HG03575 (cell line): Measurements from ENCODE around the gene DMRT1.

Experiments
- ATAC-seq: cut with Tn5 transposase; IDR thresholded peaks from one replicate; pipeline ENCODE4 v1.9.1; 2021; ENCODE audit not compliant: unreplicated experiment, insufficient number of reproducible peaks, low FRiP score; ENCODE audit errors: extremely low read depth

DMRT1 gene

GRCh38 chr9:841371-842209, at the start of gene DMRT1:
Gene DMRT1 (plus strand): TSS chr9:841697. CDS start chr9:841839, 142 bp downstream.
- no peak for ATAC-seq

GRCh38 chr9:792331-793260, 48.9 kb upstream of the DMRT1 start:
- ATAC-seq = no peak

GRCh38 chr9:794386-794785, 47.1 kb upstream of the DMRT1 start:
- no peak for ATAC-seq

- ATAC-seq = no peak
These were observed 45.6 kb upstream of the DMRT1 start for GRCh38 chr9:795869-796268.

- ATAC-seq = no peak
These were observed 40.8 kb upstream of the DMRT1 start for GRCh38 chr9:800591-801150.

- no peak for ATAC-seq
These were observed 40.0 kb upstream of the DMRT1 start for GRCh38 chr9:801399-802071.

GRCh38 chr9:804026-804425, 37.5 kb upstream of the DMRT1 start:
- ATAC-seq = no peak

GRCh38 chr9:805151-805550, 36.3 kb upstream of the DMRT1 start:
- no peak for ATAC-seq

GRCh38 chr9:806285-807156, 35.0 kb upstream of the DMRT1 start:
- ATAC-seq = no peak

- ATAC-seq = no peak
These were observed 30.4 kb upstream of the DMRT1 start for GRCh38 chr9:811106-811531.

- no peak for ATAC-seq
These were observed 22.5 kb upstream of the DMRT1 start for GRCh38 chr9:818958-819357.

GRCh38 chr9:826500-827280, 14.8 kb upstream of the DMRT1 start:
- no peak for ATAC-seq

- no peak for ATAC-seq
These were observed 1.2 kb upstream of the DMRT1 start for GRCh38 chr9:840343-840742.

GRCh38 chr9:842635-843426, 1.3 kb downstream of the DMRT1 start:
- ATAC-seq = no peak

GRCh38 chr9:843427-843785, 1.9 kb downstream of the DMRT1 start:
- ATAC-seq = no peak

- ATAC-seq = no peak
These were observed 5.4 kb downstream of the DMRT1 start for GRCh38 chr9:846852-847251.

- ATAC-seq = no peak
These were observed 6.0 kb downstream of the DMRT1 start for GRCh38 chr9:847505-847904.
